ENCODE results near the gene ADGRG2.

Gene ADGRG2

GRCh38 chrX:18962329-18962728, 159.9 kb downstream of the ADGRG2 start:
- Histone ChIP-seq H3K36me3 (ENCODE audit: insufficient read depth, low read length) (no peaks in the 10 kb centered on the region), H3K9me3 (ENCODE audit: insufficient read depth, low read length, severe bottlenecking) (no peaks in the 10 kb centered on the region), H4K20me1 (ENCODE audit: insufficient read depth, low read length) (no peaks in the 10 kb centered on the region), H3K27me3 (ENCODE audit: insufficient read depth, low read length, poor library complexity) (no peaks in the 10 kb centered on the region), H3K4me3 (ENCODE audit: low read depth in 1 of 2, low read length in 2 of 2) (no peak overlapping the region), H3K27ac (ENCODE audit: low read length) (no peak overlapping the region), H3K4me2 (ENCODE audit: insufficient read depth, low read length) (no peak overlapping the region), H2AFZ (ENCODE audit: low read depth, low read length) (no peak overlapping the region), H3K4me1 (ENCODE audit: insufficient read depth, low read length) (no peaks in the 10 kb centered on the region), H3K9ac (ENCODE audit: low read depth, low read length) (no peak overlapping the region), H3K79me2 (ENCODE audit: insufficient read depth, low read length) (peaks cover 7% of the 10 kb centered on the region; the same call in 1 of the 2 replicates)
- ATAC-seq (ENCODE audit: insufficient read depth, low read depth) (no peak), DNase-seq (no peak)
- no peak for TF ChIP-seq EZH2 (IDR thresholded peaks at IDR 0.05; ENCODE audit: borderline replicate concordance, low read depth, low read length, severe bottlenecking)
- TF ChIP-seq, protein P1, sequence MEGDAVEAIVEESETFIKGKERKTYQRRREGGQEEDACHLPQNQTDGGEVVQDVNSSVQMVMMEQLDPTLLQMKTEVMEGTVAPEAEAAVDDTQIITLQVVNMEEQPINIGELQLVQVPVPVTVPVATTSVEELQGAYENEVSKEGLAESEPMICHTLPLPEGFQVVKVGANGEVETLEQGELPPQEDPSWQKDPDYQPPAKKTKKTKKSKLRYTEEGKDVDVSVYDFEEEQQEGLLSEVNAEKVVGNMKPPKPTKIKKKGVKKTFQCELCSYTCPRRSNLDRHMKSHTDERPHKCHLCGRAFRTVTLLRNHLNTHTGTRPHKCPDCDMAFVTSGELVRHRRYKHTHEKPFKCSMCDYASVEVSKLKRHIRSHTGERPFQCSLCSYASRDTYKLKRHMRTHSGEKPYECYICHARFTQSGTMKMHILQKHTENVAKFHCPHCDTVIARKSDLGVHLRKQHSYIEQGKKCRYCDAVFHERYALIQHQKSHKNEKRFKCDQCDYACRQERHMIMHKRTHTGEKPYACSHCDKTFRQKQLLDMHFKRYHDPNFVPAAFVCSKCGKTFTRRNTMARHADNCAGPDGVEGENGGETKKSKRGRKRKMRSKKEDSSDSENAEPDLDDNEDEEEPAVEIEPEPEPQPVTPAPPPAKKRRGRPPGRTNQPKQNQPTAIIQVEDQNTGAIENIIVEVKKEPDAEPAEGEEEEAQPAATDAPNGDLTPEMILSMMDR (IDR thresholded peaks at IDR 0.05; ENCODE audit: borderline replicate concordance, extremely low read depth, low read length, poor library complexity, severe bottlenecking): no peak

GRCh38 chrX:18961686-18962085, 160.6 kb downstream of the ADGRG2 start:
- Histone ChIP-seq H3K27ac (ENCODE audit: low read length) (no peak overlapping the region), H3K79me2 (ENCODE audit: insufficient read depth, low read length) (peaks cover 7% of the 10 kb centered on the region; the same call in 1 of the 2 replicates), H3K36me3 (ENCODE audit: insufficient read depth, low read length) (no peaks in the 10 kb centered on the region), H3K9me3 (ENCODE audit: insufficient read depth, low read length, severe bottlenecking) (no peaks in the 10 kb centered on the region), H2AFZ (ENCODE audit: low read depth, low read length) (no peak overlapping the region), H4K20me1 (ENCODE audit: insufficient read depth, low read length) (peaks cover 3% of the 10 kb centered on the region; the same call in 1 of the 2 replicates), H3K4me3 (ENCODE audit: low read depth in 1 of 2, low read length in 2 of 2) (no peak overlapping the region), H3K9ac (ENCODE audit: low read depth, low read length) (no peak overlapping the region), H3K27me3 (ENCODE audit: insufficient read depth, low read length, poor library complexity) (no peaks in the 10 kb centered on the region), H3K4me1 (ENCODE audit: insufficient read depth, low read length) (no peaks in the 10 kb centered on the region), H3K4me2 (ENCODE audit: insufficient read depth, low read length) (no peak overlapping the region)
- TF ChIP-seq, protein P1 (IDR thresholded peaks at IDR 0.05; ENCODE audit: borderline replicate concordance, extremely low read depth, low read length, poor library complexity, severe bottlenecking): no peak
- TF ChIP-seq EZH2 (IDR thresholded peaks at IDR 0.05; ENCODE audit: borderline replicate concordance, low read depth, low read length, severe bottlenecking): no peak
- no peak for ATAC-seq (ENCODE audit: insufficient read depth, low read depth)
- DNase-seq: no peak

DNA sequence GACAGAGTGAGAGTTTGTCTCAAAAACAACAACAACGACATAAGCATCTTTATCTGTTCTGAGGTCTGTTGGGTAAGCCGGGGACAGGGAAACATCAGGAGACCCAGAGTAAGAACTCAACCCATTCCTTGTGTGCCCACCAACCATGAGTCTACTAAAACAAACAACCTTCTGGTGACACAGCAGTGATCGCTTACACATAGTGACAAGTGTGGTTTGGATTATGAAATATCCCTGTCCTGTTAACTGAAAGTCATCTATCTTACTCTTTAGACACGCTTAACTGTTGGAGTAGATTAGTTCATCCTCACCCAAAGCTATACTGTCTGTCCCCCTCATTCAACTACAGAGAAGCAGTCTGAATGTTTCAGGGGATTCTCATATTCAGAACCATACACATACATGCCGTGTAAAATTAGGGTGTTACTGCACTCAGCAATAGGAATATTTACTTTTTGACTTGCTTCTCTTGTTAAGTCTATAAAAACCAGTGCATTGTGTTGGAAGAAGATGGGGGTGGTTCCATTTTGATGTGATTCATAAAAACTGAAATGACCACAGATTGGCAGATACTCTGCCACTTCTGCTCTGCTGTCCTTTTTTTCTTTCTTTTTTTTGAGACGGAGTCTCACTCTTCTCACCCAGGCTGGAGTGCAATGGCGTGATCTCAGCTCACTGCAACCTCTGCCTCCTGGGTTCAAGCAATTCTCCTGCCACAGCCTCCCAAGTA, 165.8 kb downstream of the ADGRG2 start:
- Histone ChIP-seq H3K27me3 (ENCODE audit: insufficient read depth, low read length, poor library complexity) (no peaks in the 10 kb centered on the region), H3K36me3 (ENCODE audit: insufficient read depth, low read length) (peaks cover 5% of the 10 kb centered on the region; the same call in 1 of the 2 replicates), H3K9me3 (ENCODE audit: insufficient read depth, low read length, severe bottlenecking) (no peaks in the 10 kb centered on the region), H3K4me2 (ENCODE audit: insufficient read depth, low read length) (no peak overlapping the region), H3K27ac (ENCODE audit: low read length) (no peak overlapping the region), H3K4me3 (ENCODE audit: low read depth in 1 of 2, low read length in 2 of 2) (no peak overlapping the region), H3K4me1 (ENCODE audit: insufficient read depth, low read length) (no peaks in the 10 kb centered on the region), H4K20me1 (ENCODE audit: insufficient read depth, low read length) (peaks cover 3% of the 10 kb centered on the region; the same call in 1 of the 2 replicates), H3K79me2 (ENCODE audit: insufficient read depth, low read length) (peaks cover 4% of the 10 kb centered on the region; the same call in 1 of the 2 replicates), H2AFZ (ENCODE audit: low read depth, low read length) (no peak overlapping the region), H3K9ac (ENCODE audit: low read depth, low read length) (no peak overlapping the region)
- no peak for TF ChIP-seq EZH2 (IDR thresholded peaks at IDR 0.05; ENCODE audit: borderline replicate concordance, low read depth, low read length, severe bottlenecking)
- TF ChIP-seq, protein P1 (IDR thresholded peaks at IDR 0.05; ENCODE audit: borderline replicate concordance, extremely low read depth, low read length, poor library complexity, severe bottlenecking): no peak
- ATAC-seq (ENCODE audit: insufficient read depth, low read depth) (no peak), DNase-seq (no peak)
